Activated T-cell treated with anti-CD3 and anti-CD28 coated beads, Interleukin-2, amount 50 U/mL, for 1 hour (primary cell): Measurements from ENCODE around the gene LTBR.
A peak's percentile ranks its signal among the peaks of the same experiment; 100 is the strongest.

ENCODE experiments used
- DNase-seq: peaks from one replicate; pipeline ENCODE4 v3.0.0-alpha.2; 2020

Gene LTBR

GRCh38 chr12:6346942-6347341, 37.0 kb upstream of the LTBR start:
- DNase-seq: no peak

GRCh38 chr12:6347367-6348338, 36.3 kb upstream of the LTBR start:
- DNase-seq: no peak

- no peak for DNase-seq
These were observed 32.3 kb upstream of the LTBR start for GRCh38 chr12:6351622-6352021.

GRCh38 chr12:6352193-6353173, 31.5 kb upstream of the LTBR start:
- DNase-seq: no peak

- DNase-seq: no peak
These were observed 29.2 kb upstream of the LTBR start for GRCh38 chr12:6354495-6355393.

GRCh38 chr12:6355491-6356373, 28.2 kb upstream of the LTBR start:
- no peak for DNase-seq

- no peak for DNase-seq
These were observed 27.6 kb upstream of the LTBR start for GRCh38 chr12:6356374-6356820.

GRCh38 chr12:6358881-6359280, 25.1 kb upstream of the LTBR start:
- DNase-seq: no peak

GRCh38 chr12:6360080-6360571, 23.8 kb upstream of the LTBR start:
- no peak for DNase-seq

- DNase-seq: no peak
These were observed 23.1 kb upstream of the LTBR start for GRCh38 chr12:6360578-6361490.

GRCh38 chr12:6361834-6362233, 22.1 kb upstream of the LTBR start:
- DNase-seq: no peak

- DNase-seq: no peak
These were observed 21.6 kb upstream of the LTBR start for GRCh38 chr12:6362403-6362802.

- DNase-seq: no peak
These were observed 21.0 kb upstream of the LTBR start for GRCh38 chr12:6363010-6363329.

GRCh38 chr12:6363330-6364043, 20.5 kb upstream of the LTBR start:
- DNase-seq: peak; percentile 75

- DNase-seq: peak; percentile 53
These were observed 20.0 kb upstream of the LTBR start for GRCh38 chr12:6364044-6364374.

GRCh38 chr12:6367065-6367968, 16.6 kb upstream of the LTBR start:
- no peak for DNase-seq

GRCh38 chr12:6367969-6368892, 15.7 kb upstream of the LTBR start:
- DNase-seq: no peak
